ENCODE data around the gene EML4.
"Not testable (repeated sequence)": the region's sequence is repeated elsewhere in the genome, so short reads cannot be mapped to it uniquely, and the experiment has no call there.

EML4 gene

GRCh38 chr2:42173467-42173866 is 4.3 kb downstream of the EML4 start:
- not testable (repeated sequence) for DNase-seq

GRCh38 chr2:42176992-42177738 is 8.0 kb downstream of the EML4 start:
- no peak for DNase-seq

DNA sequence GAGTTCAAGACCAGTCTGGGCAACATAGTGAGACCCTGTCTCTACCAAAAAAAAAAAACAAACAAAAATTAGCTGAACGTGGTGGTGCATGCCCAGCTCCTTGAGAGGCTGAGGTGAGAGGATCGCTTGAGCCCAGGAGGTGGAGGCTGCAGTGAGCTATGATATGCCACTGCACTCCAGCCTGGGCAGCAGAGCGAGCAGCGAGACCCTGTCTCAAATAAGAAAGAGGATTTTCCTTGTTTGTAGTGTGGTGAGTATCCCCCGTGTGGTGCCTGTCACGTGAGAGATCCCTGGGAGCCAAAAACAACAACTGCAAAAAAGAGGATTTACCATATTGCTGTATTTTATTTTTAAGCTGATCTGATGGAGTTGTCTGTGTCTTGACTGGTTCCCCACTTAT is 9.2 kb downstream of the EML4 start:
- DNase-seq: no peak

GRCh38 chr2:42180300-42180699 is 11.1 kb downstream of the EML4 start:
- no peak for DNase-seq

GRCh38 chr2:42182654-42183308 is 13.6 kb downstream of the EML4 start:
- DNase-seq: no peak

- no peak for DNase-seq
Measured at GRCh38 chr2:42183775-42184174, 14.6 kb downstream of the EML4 start.

DNA sequence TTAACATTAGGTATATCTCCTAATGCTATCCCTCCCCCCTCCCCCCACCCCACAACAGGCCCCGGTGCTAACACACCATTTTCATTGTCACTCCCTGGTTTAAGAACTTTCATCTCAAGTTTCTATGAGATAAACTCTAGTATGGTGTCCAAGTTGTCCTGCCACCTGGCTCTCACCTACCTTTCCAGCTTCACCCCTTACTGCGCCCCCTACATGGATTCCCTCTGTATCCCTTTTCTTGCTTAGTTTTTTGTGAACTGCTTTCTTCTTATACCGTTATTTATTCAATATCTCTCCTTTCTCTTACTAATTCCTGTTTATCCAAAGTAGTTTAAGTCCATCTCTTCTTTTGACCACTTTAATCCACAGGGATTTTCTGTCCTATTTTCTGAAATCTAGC is 15.2 kb downstream of the EML4 start:
- no peak for DNase-seq

GRCh38 chr2:42185220-42185921 is 16.2 kb downstream of the EML4 start:
- DNase-seq: no peak

DNA sequence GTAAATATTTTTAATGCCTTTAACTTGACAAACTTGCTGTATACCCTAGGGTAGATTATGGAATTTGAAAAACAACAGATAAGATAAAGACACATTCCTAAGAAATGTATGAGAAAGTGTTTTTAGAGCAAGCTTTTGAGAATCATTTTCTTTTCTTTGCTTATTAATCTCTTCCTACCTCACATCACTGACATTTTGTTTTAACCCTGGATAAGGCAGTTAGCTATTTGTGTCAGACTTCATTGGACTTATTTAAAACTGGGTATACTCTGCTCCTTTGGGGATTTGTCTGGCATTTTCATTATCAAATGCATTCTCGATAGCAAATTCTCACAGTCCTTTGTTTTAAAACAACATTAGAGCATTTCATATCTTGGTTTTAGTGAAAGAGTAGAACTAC is 17.2 kb downstream of the EML4 start:
- no peak for DNase-seq

- DNase-seq: no peak
Measured at GRCh38 chr2:42186945-42187632, 17.9 kb downstream of the EML4 start.

GRCh38 chr2:42187886-42188285 is 18.7 kb downstream of the EML4 start:
- DNase-seq: no peak

DNA sequence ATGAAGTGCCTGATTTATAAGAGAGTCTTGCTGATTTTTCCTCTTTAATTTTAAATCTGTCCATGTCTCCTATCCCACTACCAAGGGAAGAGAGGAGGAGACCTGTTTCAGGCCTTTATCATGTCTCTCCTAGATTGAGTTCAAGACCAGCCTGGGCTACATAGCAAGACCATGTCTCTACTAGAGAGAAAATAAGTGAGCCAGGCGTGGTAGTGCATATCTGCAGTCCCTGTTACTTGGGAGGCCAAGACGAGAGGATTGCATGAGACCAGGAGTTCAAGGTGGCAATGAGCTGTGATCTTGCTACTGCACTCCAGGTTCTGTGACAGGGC is 20.0 kb downstream of the EML4 start:
- no peak for DNase-seq

DNA sequence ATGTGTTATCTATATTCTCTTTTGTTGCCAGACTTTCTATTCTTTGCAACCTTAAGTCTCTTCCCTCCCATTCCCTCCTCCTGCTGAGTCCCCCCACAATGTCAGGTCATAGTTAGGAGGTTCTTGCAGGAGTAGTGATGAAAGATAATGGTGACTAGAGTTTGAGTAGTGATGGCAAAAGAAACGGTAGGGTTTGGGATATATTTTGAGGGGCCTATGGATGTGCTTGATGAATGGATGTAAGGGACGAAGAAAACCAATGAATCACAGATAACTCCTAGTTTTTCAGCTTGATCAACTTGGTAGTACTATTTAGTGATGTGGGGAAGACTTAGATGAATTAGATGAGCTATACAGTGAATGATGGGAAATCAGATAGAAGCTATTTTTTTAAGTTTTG is 21.0 kb downstream of the EML4 start:
- no peak for DNase-seq

- DNase-seq: no peak
Measured at GRCh38 chr2:42191285-42192009, 22.3 kb downstream of the EML4 start.

GRCh38 chr2:42192010-42192373 is 22.8 kb downstream of the EML4 start:
- DNase-seq: no peak

GRCh38 chr2:42192652-42193566 is 23.8 kb downstream of the EML4 start:
- DNase-seq: no peak

GRCh38 chr2:42193722-42194187 is 24.6 kb downstream of the EML4 start:
- no peak for DNase-seq

DNA sequence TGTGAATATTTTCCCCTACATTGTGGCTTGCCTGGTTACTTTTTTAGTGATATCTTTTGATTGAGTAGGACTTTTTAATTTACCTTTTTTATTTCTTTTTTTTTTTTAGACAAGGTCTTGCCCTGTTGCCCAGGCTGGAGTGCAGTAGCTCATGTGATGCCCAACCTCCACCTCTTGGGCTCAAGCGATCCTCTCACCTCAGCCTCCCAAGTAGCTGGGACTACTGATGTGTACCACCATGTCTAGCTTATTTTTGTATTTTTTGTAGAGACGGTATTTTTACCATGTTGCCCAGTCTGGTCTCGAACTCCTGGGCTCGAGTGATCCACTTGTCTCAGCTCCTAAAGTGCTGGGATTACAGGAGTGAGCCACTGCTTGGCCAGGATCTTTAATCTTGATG is 25.3 kb downstream of the EML4 start:
- DNase-seq: no peak

- DNase-seq: no peak
Measured at GRCh38 chr2:42195559-42195958, 26.4 kb downstream of the EML4 start.

GRCh38 chr2:42196070-42196402 is 26.9 kb downstream of the EML4 start:
- DNase-seq: no peak

DNA sequence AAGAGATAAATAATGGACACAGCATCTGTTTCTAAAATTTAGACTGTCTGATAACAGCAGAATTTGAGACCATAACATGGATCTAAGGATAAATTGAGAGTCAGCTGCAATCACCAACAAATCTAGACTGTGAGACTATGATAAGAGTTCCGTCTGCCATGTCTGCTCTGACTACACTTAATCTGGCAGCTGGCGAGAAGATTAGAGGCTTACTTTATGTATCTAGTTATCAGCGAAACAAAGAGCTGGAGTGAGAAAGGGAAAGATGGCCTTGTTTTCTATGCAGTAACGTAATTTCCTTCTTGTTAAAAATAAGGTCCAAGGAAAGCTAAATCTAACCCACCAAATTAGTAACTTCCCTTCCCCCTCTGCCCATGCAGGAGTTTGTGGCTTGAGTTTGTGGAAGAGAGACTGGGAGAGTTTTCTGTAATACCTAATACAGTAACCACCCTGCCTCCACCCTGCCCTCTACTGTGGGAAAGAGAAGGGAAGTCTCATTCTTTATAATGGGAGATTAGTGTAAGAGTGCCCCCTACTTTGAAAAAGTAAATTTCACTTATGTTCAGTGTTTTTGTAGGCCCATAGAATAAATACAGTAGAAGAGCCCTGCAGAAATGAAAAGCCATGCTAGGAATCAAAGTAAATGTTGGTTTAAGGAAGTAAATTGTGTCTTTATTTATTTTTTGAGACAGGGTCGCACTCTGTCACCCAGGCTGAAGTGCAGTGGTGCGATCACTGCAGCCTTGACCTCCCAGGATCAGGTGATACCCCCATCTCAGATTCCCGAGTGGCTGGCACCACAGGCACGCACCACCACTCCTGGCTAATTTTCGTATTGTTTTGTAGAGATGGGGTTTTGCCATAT is 27.5 kb downstream of the EML4 start:
- no peak for DNase-seq
